Upper lobe of left lung (tissue), 6 donors: ENCODE results near the gene GATA5. TPM values are rescaled to one million over a fixed set of nuclear protein-coding genes. Genes with fewer than 3 reads are reported as not detected.
A peak's percentile ranks its signal among the peaks of the same experiment; 100 is the strongest.

ENCODE experiments used
- ATAC-seq, 2 donors: fragments of 200-7000 bp; cut with Tn5 transposase; one replicate each; pipeline ENCODE4 v1.9.1; 2022; ENCODE audit warnings: mild to moderate bottlenecking in 2 of 2, moderate library complexity in 2 of 2; ENCODE audit not compliant: low FRiP score in 2 of 2
- DNase-seq, 2 donors: peaks; one replicate each; pipeline ENCODE4 v3.0.0-alpha.2; 2019 to 2020
- H3K27ac ChIP-seq, 4 donors: fragments of 200-600 bp; sonication (generic); one replicate each; pipeline ENCODE4 v1.5.1; 2016 to 2019
- H3K27me3 ChIP-seq, 4 donors: fragments of 200-600 bp; sonication (generic); one replicate each; pipeline ENCODE4 v1.5.1; 2017 to 2019
- H3K36me3 ChIP-seq, 4 donors: fragments of 200-600 bp; sonication (generic); one replicate each; pipeline ENCODE4 v1.5.1; 2016 to 2019
- H3K4me1 ChIP-seq, 4 donors: fragments of 200-600 bp; sonication (generic); one replicate each; pipeline ENCODE4 v1.5.1; 2018 to 2019
- H3K4me3 ChIP-seq, 4 donors: fragments of 200-600 bp; sonication (generic); one replicate each; pipeline ENCODE4 v1.5.1; 2017 to 2019; ENCODE audit warnings: mild to moderate bottlenecking in 2 of 4, moderate library complexity in 1 of 4
- H3K9me3 ChIP-seq, 4 donors: fragments of 200-600 bp; sonication (generic); one replicate each; pipeline ENCODE4 v1.5.1; 2018 to 2019
- EP300 ChIP-seq, 4 donors: sonication (generic); formaldehyde crosslinking; IDR thresholded peaks; one replicate each; pipeline ENCODE4 v1.5.1; 2017; ENCODE audit warnings: antibody characterized with exemption in 4 of 4, control low read depth in 2 of 4
- POLR2A ChIP-seq, 4 donors: fragments of 450-650 bp; IDR thresholded peaks; one replicate each; pipeline ENCODE4 v1.5.1; 2016 to 2017; ENCODE audit warnings: antibody characterized with exemption in 4 of 4, mild to moderate bottlenecking in 2 of 4
- POLR2AphosphoS5 ChIP-seq, 2 donors: sonication (generic); formaldehyde crosslinking; IDR thresholded peaks; one replicate each; pipeline ENCODE4 v1.5.1; 2017; ENCODE audit warnings: antibody characterized with exemption in 2 of 2
- WGBS, 2 donors: methylation state at CpG; one replicate each; pipeline ENCODE4 v1.1.5; 2017 to 2018; 5-methylcytosine and 5-hydroxymethylcytosine counted together
- total RNA-seq, 6 donors: library from RNA; depleted of rRNA in 4 of 6; stranded (reverse); fragments of >200 nt in 4 of 6; gene quantifications; one replicate each; pipeline versions ENCODE4 v1.1.0 to v1.2.1, GENCODE V29; 2016 to 2021
- TF ChIP-seq, protein P1 (sequence below), 6 experiments: fragments of 450-650 bp in 4 of 6; fragments of 200-600 bp in 2 of 6; sonication (generic) in 2 of 6; IDR thresholded peaks; one replicate each; pipeline ENCODE4 v1.5.1; 2016 to 2019; ENCODE audit warnings: antibody characterized with exemption in 6 of 6
- donor health status: DM: no; HTN: no; CAD: no; lungs with moderate emphysema.
- donor health status: DM: no; HTN: yes; CAD: no; lungs with severe emphysema.

Gene GATA5
- total RNA-seq, 6 donors from 2014 or later = 0.98 to 10.5 (median 2.2) TPM

DNA sequence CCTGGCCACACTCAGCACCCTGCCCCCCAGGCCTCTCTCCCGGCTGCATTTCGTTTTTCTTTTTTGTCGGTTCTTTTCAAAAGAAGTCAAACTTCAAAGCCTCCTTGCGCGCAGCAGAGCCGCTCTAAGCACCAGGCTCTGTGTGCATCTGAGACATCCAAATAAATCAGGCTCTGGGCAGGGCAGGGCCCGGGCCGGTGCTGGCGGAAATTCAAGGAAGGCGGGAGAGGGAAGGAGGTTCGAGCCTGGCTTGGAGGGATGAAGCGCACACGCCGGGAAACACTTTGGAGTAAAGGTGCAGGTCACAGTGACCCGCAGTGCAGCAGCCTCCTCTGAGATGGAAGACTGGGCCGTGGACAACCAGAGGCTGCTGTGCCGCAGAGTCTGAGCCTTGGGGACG, 5.8 kb downstream of the GATA5 start:
- TF ChIP-seq, protein P1, sequence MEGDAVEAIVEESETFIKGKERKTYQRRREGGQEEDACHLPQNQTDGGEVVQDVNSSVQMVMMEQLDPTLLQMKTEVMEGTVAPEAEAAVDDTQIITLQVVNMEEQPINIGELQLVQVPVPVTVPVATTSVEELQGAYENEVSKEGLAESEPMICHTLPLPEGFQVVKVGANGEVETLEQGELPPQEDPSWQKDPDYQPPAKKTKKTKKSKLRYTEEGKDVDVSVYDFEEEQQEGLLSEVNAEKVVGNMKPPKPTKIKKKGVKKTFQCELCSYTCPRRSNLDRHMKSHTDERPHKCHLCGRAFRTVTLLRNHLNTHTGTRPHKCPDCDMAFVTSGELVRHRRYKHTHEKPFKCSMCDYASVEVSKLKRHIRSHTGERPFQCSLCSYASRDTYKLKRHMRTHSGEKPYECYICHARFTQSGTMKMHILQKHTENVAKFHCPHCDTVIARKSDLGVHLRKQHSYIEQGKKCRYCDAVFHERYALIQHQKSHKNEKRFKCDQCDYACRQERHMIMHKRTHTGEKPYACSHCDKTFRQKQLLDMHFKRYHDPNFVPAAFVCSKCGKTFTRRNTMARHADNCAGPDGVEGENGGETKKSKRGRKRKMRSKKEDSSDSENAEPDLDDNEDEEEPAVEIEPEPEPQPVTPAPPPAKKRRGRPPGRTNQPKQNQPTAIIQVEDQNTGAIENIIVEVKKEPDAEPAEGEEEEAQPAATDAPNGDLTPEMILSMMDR (IDR thresholded peaks at IDR 0.05) = no peak
- TF ChIP-seq POLR2A (IDR thresholded peaks at IDR 0.05) = no peak
- TF ChIP-seq EP300 (IDR thresholded peaks at IDR 0.05) = no peak
- TF ChIP-seq POLR2AphosphoS5 (IDR thresholded peaks at IDR 0.05) = no peak
- no peak overlapping the region for H3K27ac ChIP-seq
- H3K4me3 ChIP-seq = no peak overlapping the region
- DNase-seq (peak in 1 of 2 donors; percentile 36), ATAC-seq (no peak)
- peaks cover 0 to 10% (median 4%) of the 10 kb centered on the region in 4 donors for H3K4me1 ChIP-seq
- H3K27me3 ChIP-seq = peaks cover 0 to 15% (median 6%) of the 10 kb centered on the region in 4 donors
- H3K9me3 ChIP-seq = no peaks in the 10 kb centered on the region
- no peaks in the 10 kb centered on the region for H3K36me3 ChIP-seq
- 23 to 48% methylated on average over 18 of the region's 18 CpGs for WGBS, 2 donors

DNA sequence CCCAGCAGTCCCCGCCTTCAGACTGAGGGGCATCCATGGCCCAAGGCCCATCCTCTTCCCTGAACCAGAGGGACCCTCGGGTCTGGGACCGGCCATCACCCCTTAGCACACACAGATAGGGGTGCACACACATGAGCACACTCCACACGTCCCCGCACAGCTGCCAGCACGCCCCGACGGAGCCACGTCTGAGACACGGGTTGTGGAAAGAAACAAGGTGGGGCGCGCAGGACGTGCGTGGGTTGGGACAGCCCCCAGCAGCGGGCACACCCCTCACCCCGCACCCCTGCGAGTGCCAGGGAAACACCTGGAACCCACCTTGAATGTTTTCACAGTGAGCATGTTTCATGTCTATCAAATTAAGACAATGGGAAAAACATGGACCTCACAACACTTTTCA, 6.4 kb downstream of the GATA5 start:
- ATAC-seq (no peak), DNase-seq (peak in 1 of 2 donors; percentile 74)
- H3K36me3 ChIP-seq = no peaks in the 10 kb centered on the region
- H3K27me3 ChIP-seq = peaks cover 0 to 8% (median 3%) of the 10 kb centered on the region in 4 donors
- TF ChIP-seq POLR2A (IDR thresholded peaks at IDR 0.05) (no peak), EP300 (IDR thresholded peaks at IDR 0.05) (no peak)
- no peak overlapping the region for H3K4me3 ChIP-seq
- 77 to 81% methylated on average over 8 to 17 of the region's 17 CpGs for WGBS, 2 donors
- peaks cover 0 to 4% (median 2%) of the 10 kb centered on the region in 4 donors for H3K4me1 ChIP-seq
- no peak overlapping the region for H3K27ac ChIP-seq
- no peaks in the 10 kb centered on the region for H3K9me3 ChIP-seq

DNA sequence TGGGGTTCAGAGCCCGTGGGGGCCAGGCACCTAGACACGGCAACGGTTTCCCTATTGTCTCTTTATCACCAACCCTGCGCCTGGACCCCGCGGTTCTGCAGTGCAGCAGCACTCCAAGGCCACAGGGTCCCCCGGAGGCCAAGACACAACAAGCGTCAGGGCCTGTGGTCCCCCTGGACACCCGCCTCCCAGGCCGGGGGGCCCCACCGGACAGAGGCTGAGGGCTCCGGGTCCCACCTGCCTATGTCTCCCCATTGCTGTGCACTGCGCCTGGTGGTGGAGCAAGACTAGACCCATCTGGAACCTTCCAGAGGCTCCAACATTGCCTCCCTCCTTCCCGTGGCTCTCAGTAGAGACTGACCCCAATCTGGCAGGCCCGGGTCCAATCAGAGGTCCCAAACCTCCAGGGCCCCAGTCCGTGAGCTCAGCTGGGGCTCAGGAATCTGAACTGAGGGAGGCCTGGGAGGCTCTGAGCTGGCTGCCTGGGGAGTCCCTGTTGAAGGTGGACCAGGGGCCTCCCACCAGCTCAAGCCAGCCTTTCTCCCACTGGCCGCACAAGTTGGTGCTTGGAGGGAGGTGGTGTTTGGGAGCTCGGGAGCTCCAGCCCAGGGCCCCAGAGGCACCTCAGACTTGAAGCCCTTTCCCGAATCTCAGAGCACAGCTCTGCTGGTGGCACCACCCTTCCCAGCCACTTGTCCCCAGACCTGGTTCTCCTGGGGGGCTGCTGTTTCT, 8.8 kb downstream of the GATA5 start:
- Histone ChIP-seq H3K27ac (no peak overlapping the region), H3K27me3 (no peaks in the 10 kb centered on the region)

DNA sequence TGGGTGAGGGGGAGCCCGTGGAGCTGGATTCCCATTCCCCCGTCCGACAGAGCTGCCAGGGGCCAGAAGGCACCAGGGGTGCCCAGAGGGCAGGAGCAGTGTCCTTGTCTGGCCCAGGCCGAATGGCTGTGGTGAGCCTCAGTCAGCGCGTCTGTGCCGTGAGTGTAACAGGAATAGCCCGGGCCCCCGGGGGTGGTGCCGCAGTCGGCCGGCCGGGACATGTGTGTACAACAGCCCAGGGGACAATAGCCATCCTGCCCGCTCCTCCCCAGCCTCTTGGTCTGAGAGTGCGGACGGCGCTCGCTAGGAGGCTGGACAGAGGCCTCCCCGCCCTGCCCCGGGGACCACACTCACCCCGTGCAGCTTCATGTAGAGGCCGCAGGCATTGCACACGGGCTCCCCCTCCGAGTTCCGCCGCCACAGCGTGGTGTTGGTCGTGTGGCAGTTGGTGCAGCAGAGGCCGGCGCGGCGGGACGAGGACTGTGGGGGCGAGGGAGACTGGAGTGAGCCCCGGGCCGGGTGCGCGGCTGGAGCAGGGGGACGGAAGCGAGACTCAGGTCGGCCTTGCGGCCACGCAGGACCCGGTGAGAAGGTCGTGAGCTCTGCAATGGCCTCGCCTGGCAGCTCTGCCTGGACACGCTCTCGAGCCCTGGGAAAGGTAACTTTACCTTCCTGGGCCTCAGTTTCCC, 9.6 kb downstream of the GATA5 start:
- TF ChIP-seq, protein P1 (IDR thresholded peaks at IDR 0.05) = no peak
- TF ChIP-seq EP300 (IDR thresholded peaks at IDR 0.05) (no peak), POLR2AphosphoS5 (IDR thresholded peaks at IDR 0.05) (no peak), POLR2A (IDR thresholded peaks at IDR 0.05) (no peak)
- Histone ChIP-seq H3K27ac (no peak overlapping the region), H3K4me1 (no peaks in the 10 kb centered on the region), H3K36me3 (no peaks in the 10 kb centered on the region), H3K4me3 (no peak overlapping the region), H3K9me3 (no peaks in the 10 kb centered on the region), H3K27me3 (no peaks in the 10 kb centered on the region)
- DNase-seq (peak in 1 of 2 donors; percentile 85), ATAC-seq (no peak)
- 86 to 88% methylated on average over 31 to 45 of the region's 48 CpGs for WGBS, 2 donors

More for the DNA sequence above, 8.8 kb downstream of the GATA5 start:
- ATAC-seq (no peak), DNase-seq (peak in 1 of 2 donors; percentile 73)
- no peaks in the 10 kb centered on the region for H3K9me3 ChIP-seq
- no peaks in the 10 kb centered on the region for H3K4me1 ChIP-seq
- 70 to 79% methylated on average over 17 to 19 of the region's 19 CpGs for WGBS, 2 donors
- no peaks in the 10 kb centered on the region for H3K36me3 ChIP-seq
- H3K4me3 ChIP-seq = no peak overlapping the region
- TF ChIP-seq POLR2AphosphoS5 (IDR thresholded peaks at IDR 0.05) = no peak
- no peak for TF ChIP-seq EP300 (IDR thresholded peaks at IDR 0.05)
- TF ChIP-seq POLR2A (IDR thresholded peaks at IDR 0.05) = no peak
- TF ChIP-seq, protein P1 (IDR thresholded peaks at IDR 0.05) = no peak

DNA sequence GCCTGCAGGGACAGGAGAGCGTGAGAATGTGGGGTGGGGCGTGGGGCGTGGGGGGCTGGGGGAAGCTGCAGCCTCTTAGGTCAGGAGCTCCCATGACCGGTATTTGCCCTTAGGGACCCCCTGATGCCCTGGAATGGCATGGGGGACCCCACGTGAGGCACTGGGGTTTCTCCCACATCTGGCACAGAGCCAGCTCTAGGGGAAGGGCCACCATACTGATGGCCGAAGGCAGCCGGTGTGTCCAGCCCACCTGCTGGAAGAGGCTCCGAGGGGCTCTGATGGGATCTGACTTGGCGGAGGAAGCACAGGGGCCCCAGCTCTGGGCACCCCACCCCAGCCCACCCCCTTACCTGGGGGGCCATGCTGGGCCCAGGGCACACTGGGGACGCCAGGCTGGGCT, 10.8 kb downstream of the GATA5 start:
- ATAC-seq (no peak), DNase-seq (no peak)
- TF ChIP-seq POLR2A (IDR thresholded peaks at IDR 0.05) = no peak
- no peak for TF ChIP-seq EP300 (IDR thresholded peaks at IDR 0.05)
- H3K9me3 ChIP-seq = no peaks in the 10 kb centered on the region
- H3K27ac ChIP-seq = no peak overlapping the region
- no peaks in the 10 kb centered on the region for H3K27me3 ChIP-seq
- no peaks in the 10 kb centered on the region for H3K36me3 ChIP-seq
- no peaks in the 10 kb centered on the region for H3K4me1 ChIP-seq
- no peak overlapping the region for H3K4me3 ChIP-seq
- 81 to 87% methylated on average over 6 to 9 of the region's 10 CpGs for WGBS, 2 donors
